ENCODE data around the gene STK38L. TPM values are rescaled to one million over a fixed set of nuclear protein-coding genes. Genes with fewer than 3 reads are reported as not detected.
A peak's percentile ranks its signal among the peaks of the same experiment; 100 is the strongest.

STK38L gene
- polyA plus RNA-seq, 1 donor = 33.7 TPM

- Histone ChIP-seq H3K4me3 (ENCODE audit: low read length) (no peak overlapping the region), H3K36me3 (ENCODE audit: control insufficient read depth, insufficient read depth, low read length) (no peaks in the 10 kb centered on the region), H3K27me3 (ENCODE audit: control insufficient read depth, insufficient read depth, low read length) (no peaks in the 10 kb centered on the region), H3K4me1 (ENCODE audit: control insufficient read depth, insufficient read depth, low read length) (peaks cover 10% of the 10 kb centered on the region), H3K9me3 (ENCODE audit: control insufficient read depth, low read depth, low read length) (peaks cover 9% of the 10 kb centered on the region), H3K27ac (ENCODE audit: low read length) (no peak overlapping the region)
- no peak for DNase-seq
These were observed 34.7 kb upstream of the STK38L start for GRCh38 chr12:27209257-27209910.

- Histone ChIP-seq H3K4me1 (ENCODE audit: control insufficient read depth, insufficient read depth, low read length) (peaks cover 16% of the 10 kb centered on the region), H3K27ac (ENCODE audit: low read length) (no peak overlapping the region), H3K36me3 (ENCODE audit: control insufficient read depth, insufficient read depth, low read length) (no peaks in the 10 kb centered on the region), H3K9me3 (ENCODE audit: control insufficient read depth, low read depth, low read length) (peaks cover 9% of the 10 kb centered on the region), H3K27me3 (ENCODE audit: control insufficient read depth, insufficient read depth, low read length) (no peaks in the 10 kb centered on the region), H3K4me3 (ENCODE audit: low read length) (no peak overlapping the region)
- 80% methylated on average over 1 of the region's 2 CpGs for WGBS (ENCODE audit: insufficient coverage, low lambda C conversion rate)
- DNase-seq = no peak
These were observed 33.9 kb upstream of the STK38L start for GRCh38 chr12:27210187-27210586.

- WGBS (ENCODE audit: insufficient coverage, low lambda C conversion rate) = 100% methylated on average over 1 of the region's 1 CpG
- no peak overlapping the region for H3K4me3 ChIP-seq (ENCODE audit: low read length)
- H3K4me1 ChIP-seq (ENCODE audit: control insufficient read depth, insufficient read depth, low read length) = peaks cover 17% of the 10 kb centered on the region
- no peaks in the 10 kb centered on the region for H3K27me3 ChIP-seq (ENCODE audit: control insufficient read depth, insufficient read depth, low read length)
- H3K27ac ChIP-seq (ENCODE audit: low read length) = peak overlapping the region; percentile 62
- H3K36me3 ChIP-seq (ENCODE audit: control insufficient read depth, insufficient read depth, low read length) = no peaks in the 10 kb centered on the region
- DNase-seq = no peak
- H3K9me3 ChIP-seq (ENCODE audit: control insufficient read depth, low read depth, low read length) = peaks cover 9% of the 10 kb centered on the region
These were observed 31.2 kb upstream of the STK38L start for GRCh38 chr12:27212861-27213260.

- no peak overlapping the region for H3K4me3 ChIP-seq (ENCODE audit: low read length)
- H3K9me3 ChIP-seq (ENCODE audit: control insufficient read depth, low read depth, low read length) = peaks cover 9% of the 10 kb centered on the region
- peak; percentile 47 to 76 for DNase-seq
- no peaks in the 10 kb centered on the region for H3K27me3 ChIP-seq (ENCODE audit: control insufficient read depth, insufficient read depth, low read length)
- no peaks in the 10 kb centered on the region for H3K36me3 ChIP-seq (ENCODE audit: control insufficient read depth, insufficient read depth, low read length)
- peaks cover 17% of the 10 kb centered on the region for H3K4me1 ChIP-seq (ENCODE audit: control insufficient read depth, insufficient read depth, low read length)
- H3K27ac ChIP-seq (ENCODE audit: low read length) = peak overlapping the region; percentile 62
- no CpG with 5 or more reads among the region's 2 CpGs for WGBS (ENCODE audit: insufficient coverage, low lambda C conversion rate)
These were observed 30.8 kb upstream of the STK38L start for GRCh38 chr12:27213304-27213703.

- peak overlapping the region; percentile 62 for H3K27ac ChIP-seq (ENCODE audit: low read length)
- H3K4me1 ChIP-seq (ENCODE audit: control insufficient read depth, insufficient read depth, low read length) = peaks cover 17% of the 10 kb centered on the region
- no peak overlapping the region for H3K4me3 ChIP-seq (ENCODE audit: low read length)
- H3K27me3 ChIP-seq (ENCODE audit: control insufficient read depth, insufficient read depth, low read length) = no peaks in the 10 kb centered on the region
- no peaks in the 10 kb centered on the region for H3K36me3 ChIP-seq (ENCODE audit: control insufficient read depth, insufficient read depth, low read length)
- WGBS (ENCODE audit: insufficient coverage, low lambda C conversion rate) = no CpG with 5 or more reads among the region's 9 CpGs
- H3K9me3 ChIP-seq (ENCODE audit: control insufficient read depth, low read depth, low read length) = peaks cover 9% of the 10 kb centered on the region
- DNase-seq = peak; percentile 33 to 79
These were observed 30.0 kb upstream of the STK38L start for GRCh38 chr12:27213830-27214787.

GRCh38 chr12:27217590-27217989 lies 26.5 kb upstream of the STK38L start:
- H3K4me1 ChIP-seq (ENCODE audit: control insufficient read depth, insufficient read depth, low read length) = peaks cover 17% of the 10 kb centered on the region
- 100% methylated on average over 1 of the region's 2 CpGs for WGBS (ENCODE audit: insufficient coverage, low lambda C conversion rate)
- no peak for DNase-seq
- no peak overlapping the region for H3K27ac ChIP-seq (ENCODE audit: low read length)
- H3K27me3 ChIP-seq (ENCODE audit: control insufficient read depth, insufficient read depth, low read length) = no peaks in the 10 kb centered on the region
- peaks cover 4% of the 10 kb centered on the region for H3K9me3 ChIP-seq (ENCODE audit: control insufficient read depth, low read depth, low read length)
- no peaks in the 10 kb centered on the region for H3K36me3 ChIP-seq (ENCODE audit: control insufficient read depth, insufficient read depth, low read length)
- H3K4me3 ChIP-seq (ENCODE audit: low read length) = no peak overlapping the region

- WGBS (ENCODE audit: insufficient coverage, low lambda C conversion rate) = no CpG with 5 or more reads among the region's 5 CpGs
- no peak overlapping the region for H3K27ac ChIP-seq (ENCODE audit: low read length)
- no peak for DNase-seq
These were observed 24.4 kb upstream of the STK38L start for GRCh38 chr12:27219693-27220054.

GRCh38 chr12:27220055-27220987 lies 23.8 kb upstream of the STK38L start:
- Histone ChIP-seq H3K27ac (ENCODE audit: low read length) (no peak overlapping the region), H3K27me3 (ENCODE audit: control insufficient read depth, insufficient read depth, low read length) (no peaks in the 10 kb centered on the region), H3K4me1 (ENCODE audit: control insufficient read depth, insufficient read depth, low read length) (no peaks in the 10 kb centered on the region), H3K36me3 (ENCODE audit: control insufficient read depth, insufficient read depth, low read length) (no peaks in the 10 kb centered on the region), H3K4me3 (ENCODE audit: low read length) (no peak overlapping the region), H3K9me3 (ENCODE audit: control insufficient read depth, low read depth, low read length) (no peaks in the 10 kb centered on the region)
- no peak for DNase-seq
- WGBS (ENCODE audit: insufficient coverage, low lambda C conversion rate) = 80% methylated on average over 2 of the region's 4 CpGs

More at GRCh38 chr12:27219693-27220054, 24.4 kb upstream of the STK38L start:
- H3K4me3 ChIP-seq (ENCODE audit: low read length) = no peak overlapping the region
- no peaks in the 10 kb centered on the region for H3K36me3 ChIP-seq (ENCODE audit: control insufficient read depth, insufficient read depth, low read length)
- H3K9me3 ChIP-seq (ENCODE audit: control insufficient read depth, low read depth, low read length) = no peaks in the 10 kb centered on the region
- H3K27me3 ChIP-seq (ENCODE audit: control insufficient read depth, insufficient read depth, low read length) = no peaks in the 10 kb centered on the region
- H3K4me1 ChIP-seq (ENCODE audit: control insufficient read depth, insufficient read depth, low read length) = peaks cover 6% of the 10 kb centered on the region

- no peak for DNase-seq
- H3K4me1 ChIP-seq (ENCODE audit: control insufficient read depth, insufficient read depth, low read length) = no peaks in the 10 kb centered on the region
- WGBS (ENCODE audit: insufficient coverage, low lambda C conversion rate) = 60% methylated on average over 1 of the region's 4 CpGs
- H3K4me3 ChIP-seq (ENCODE audit: low read length) = no peak overlapping the region
- no peaks in the 10 kb centered on the region for H3K36me3 ChIP-seq (ENCODE audit: control insufficient read depth, insufficient read depth, low read length)
- no peaks in the 10 kb centered on the region for H3K9me3 ChIP-seq (ENCODE audit: control insufficient read depth, low read depth, low read length)
- H3K27ac ChIP-seq (ENCODE audit: low read length) = no peak overlapping the region
- H3K27me3 ChIP-seq (ENCODE audit: control insufficient read depth, insufficient read depth, low read length) = no peaks in the 10 kb centered on the region
These were observed 23.1 kb upstream of the STK38L start for GRCh38 chr12:27220988-27221345.
